ENCODE measurements around the gene MUC12.
"Not testable (repeated sequence)": the region's sequence is repeated elsewhere in the genome, so short reads cannot be mapped to it uniquely, and the experiment has no call there.

Gene MUC12

GRCh38 chr7:100985033-100985797 lies 15.8 kb downstream of the MUC12 start:
- not testable (repeated sequence) for DNase-seq (ENCODE audit: low read depth)

- DNase-seq (ENCODE audit: low read depth): no peak
These were observed 22.3 kb downstream of the MUC12 start for GRCh38 chr7:100991631-100992030.

GRCh38 chr7:100992280-100992679 lies 22.9 kb downstream of the MUC12 start:
- not testable (repeated sequence) for DNase-seq (ENCODE audit: low read depth)

- DNase-seq (ENCODE audit: low read depth): not testable (repeated sequence)
These were observed 25.3 kb downstream of the MUC12 start for GRCh38 chr7:100994671-100995070.

GRCh38 chr7:100998530-100998929 lies 29.2 kb downstream of the MUC12 start:
- not testable (repeated sequence) for DNase-seq (ENCODE audit: low read depth)

- DNase-seq (ENCODE audit: low read depth): not testable (repeated sequence)
These were observed 30.0 kb downstream of the MUC12 start for GRCh38 chr7:100999334-100999733.

- DNase-seq (ENCODE audit: low read depth): not testable (repeated sequence)
These were observed 30.7 kb downstream of the MUC12 start for GRCh38 chr7:101000025-101000424.

GRCh38 chr7:101002333-101002732 lies 33.0 kb downstream of the MUC12 start:
- not testable (repeated sequence) for DNase-seq (ENCODE audit: low read depth)

- DNase-seq (ENCODE audit: low read depth): not testable (repeated sequence)
These were observed 38.0 kb downstream of the MUC12 start for GRCh38 chr7:101007361-101007760.

- DNase-seq (ENCODE audit: low read depth): no peak
These were observed 40.3 kb downstream of the MUC12 start for GRCh38 chr7:101009629-101010028.

- no peak for DNase-seq (ENCODE audit: low read depth)
These were observed 43.6 kb downstream of the MUC12 start for GRCh38 chr7:101012931-101013330.

GRCh38 chr7:101015626-101016025 lies 46.3 kb downstream of the MUC12 start:
- DNase-seq (ENCODE audit: low read depth): no peak

GRCh38 chr7:101017064-101017777 lies 47.9 kb downstream of the MUC12 start:
- DNase-seq (ENCODE audit: low read depth): peak; percentile 59

GRCh38 chr7:101018271-101019167 lies 49.2 kb downstream of the MUC12 start:
- DNase-seq (ENCODE audit: low read depth): no peak

- DNase-seq (ENCODE audit: low read depth): no peak
These were observed 51.1 kb downstream of the MUC12 start for GRCh38 chr7:101020444-101020843.

- no peak for DNase-seq (ENCODE audit: low read depth)
These were observed 52.3 kb downstream of the MUC12 start for GRCh38 chr7:101021703-101022102.

- no peak for DNase-seq (ENCODE audit: low read depth)
These were observed 54.5 kb downstream of the MUC12 start for GRCh38 chr7:101023839-101024238.

- DNase-seq (ENCODE audit: low read depth): no peak
These were observed 61.7 kb downstream of the MUC12 start for GRCh38 chr7:101031082-101031481.

- DNase-seq (ENCODE audit: low read depth): no peak
These were observed 66.6 kb downstream of the MUC12 start for GRCh38 chr7:101035941-101036340.

- DNase-seq (ENCODE audit: low read depth): not testable (repeated sequence)
These were observed 71.9 kb downstream of the MUC12 start for GRCh38 chr7:101041283-101041682.

- peak; percentile 39 for DNase-seq (ENCODE audit: low read depth)
These were observed 89.0 kb downstream of the MUC12 start for GRCh38 chr7:101058355-101058754.

GRCh38 chr7:101059620-101059942 lies 90.2 kb downstream of the MUC12 start:
- no peak for DNase-seq (ENCODE audit: low read depth)

Data from activated T-cell treated with anti-CD3 and anti-CD28 coated beads for 1 hour (primary cell).